ENCODE results near the gene HGD. TPM values are rescaled to one million over a fixed set of nuclear protein-coding genes. Genes with fewer than 3 reads are reported as not detected.
"Not testable (repeated sequence)": the region's sequence is repeated elsewhere in the genome, so short reads cannot be mapped to it uniquely, and the experiment has no call there.

Gene HGD
- total RNA-seq, 2 experiments from 2014 or later = 2.0 to 2.9 TPM

DNA sequence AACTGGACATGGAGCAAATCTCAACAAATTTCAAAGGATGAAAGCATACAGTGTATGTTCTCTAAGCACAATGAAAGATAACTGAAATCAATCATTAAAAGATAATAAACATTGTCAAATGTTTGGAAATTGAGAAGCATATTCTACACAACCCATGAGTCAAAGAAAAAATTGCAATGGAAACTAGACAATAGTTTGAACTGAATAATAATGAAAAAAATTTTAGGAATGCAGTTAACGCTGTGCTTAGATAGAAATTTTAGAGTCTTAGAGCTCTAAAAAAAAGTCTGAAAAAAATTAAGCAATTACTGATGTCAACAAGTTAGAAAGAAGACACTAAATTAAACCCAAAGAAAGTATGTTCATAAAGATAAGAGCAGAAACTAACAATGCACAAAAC, 44.8 kb upstream of the HGD start:
- DNase-seq = no peak
- Mint-ChIP-seq H3K4me1 (ENCODE audit: low read depth) (peaks cover 19% of the 10 kb centered on the region), H3K9me3 (no peaks in the 10 kb centered on the region), H3K4me3 (no peak overlapping the region), H3K27me3 (no peaks in the 10 kb centered on the region), H3K27ac (no peak overlapping the region), H3K36me3 (ENCODE audit: low read depth) (peaks cover 57% of the 10 kb centered on the region)
- ChIA-PET CTCF (no interaction called here), POLR2A (no interaction called here)
- Histone ChIP-seq H3K9me3 (ENCODE audit: control insufficient read depth in 1 of 2, insufficient read depth in 1 of 2, low read length in 2 of 2) (no peaks in the 10 kb centered on the region), H3K36me3 (ENCODE audit: insufficient read depth, low read length) (peaks cover 3% of the 10 kb centered on the region), H3K4me1 (ENCODE audit: insufficient read depth, low read length) (no peaks in the 10 kb centered on the region), H3K27ac (ENCODE audit: low read depth in 1 of 2, low read length in 2 of 2) (no peak overlapping the region), H3K4me3 (ENCODE audit: low read length) (no peak overlapping the region), H3K27me3 (ENCODE audit: control insufficient read depth in 1 of 2, insufficient read depth in 2 of 2, low read length in 2 of 2) (no peaks in the 10 kb centered on the region)
- ATAC-seq (ENCODE audit: poor library complexity) = no peak
- TF ChIP-seq, protein P1, sequence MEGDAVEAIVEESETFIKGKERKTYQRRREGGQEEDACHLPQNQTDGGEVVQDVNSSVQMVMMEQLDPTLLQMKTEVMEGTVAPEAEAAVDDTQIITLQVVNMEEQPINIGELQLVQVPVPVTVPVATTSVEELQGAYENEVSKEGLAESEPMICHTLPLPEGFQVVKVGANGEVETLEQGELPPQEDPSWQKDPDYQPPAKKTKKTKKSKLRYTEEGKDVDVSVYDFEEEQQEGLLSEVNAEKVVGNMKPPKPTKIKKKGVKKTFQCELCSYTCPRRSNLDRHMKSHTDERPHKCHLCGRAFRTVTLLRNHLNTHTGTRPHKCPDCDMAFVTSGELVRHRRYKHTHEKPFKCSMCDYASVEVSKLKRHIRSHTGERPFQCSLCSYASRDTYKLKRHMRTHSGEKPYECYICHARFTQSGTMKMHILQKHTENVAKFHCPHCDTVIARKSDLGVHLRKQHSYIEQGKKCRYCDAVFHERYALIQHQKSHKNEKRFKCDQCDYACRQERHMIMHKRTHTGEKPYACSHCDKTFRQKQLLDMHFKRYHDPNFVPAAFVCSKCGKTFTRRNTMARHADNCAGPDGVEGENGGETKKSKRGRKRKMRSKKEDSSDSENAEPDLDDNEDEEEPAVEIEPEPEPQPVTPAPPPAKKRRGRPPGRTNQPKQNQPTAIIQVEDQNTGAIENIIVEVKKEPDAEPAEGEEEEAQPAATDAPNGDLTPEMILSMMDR (IDR thresholded peaks at IDR 0.05) = no peak
- intact Hi-C loops (cut with DNase I, micrococcal nuclease) = no loop called here

DNA sequence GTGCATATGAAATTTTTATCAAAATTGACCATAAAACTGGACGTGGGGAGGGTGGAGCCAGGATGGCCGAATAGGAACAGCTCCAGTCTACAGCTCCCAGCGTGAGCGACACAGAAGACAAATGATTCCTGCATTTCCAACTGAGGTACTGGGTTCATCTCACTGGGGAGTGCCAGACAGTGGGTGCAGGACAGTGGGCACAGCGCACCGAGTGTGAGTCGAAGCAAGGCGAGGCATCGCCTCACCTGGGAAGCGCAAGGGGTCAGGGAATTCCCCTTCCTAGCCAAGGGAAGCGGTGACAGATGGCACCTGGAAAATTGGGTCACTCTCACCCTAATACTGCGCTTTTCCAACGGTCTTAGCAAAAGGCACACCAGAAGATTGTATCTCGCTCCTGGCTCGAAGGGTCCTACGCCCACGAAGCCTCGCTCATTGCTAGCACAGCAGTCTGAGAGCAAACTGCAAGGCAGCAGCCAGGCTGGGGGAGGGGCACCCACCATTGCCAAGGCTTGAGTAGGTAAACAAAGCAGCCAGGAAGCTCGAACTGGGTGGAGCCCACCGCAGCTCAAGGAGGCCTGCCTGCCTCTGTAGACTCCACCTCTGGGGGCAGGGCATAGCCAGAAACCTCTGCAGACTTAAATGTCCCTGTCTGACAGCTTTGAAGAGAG, 37.3 kb upstream of the HGD start:
- Mint-ChIP-seq H3K27ac (peak overlapping the region; percentile 98), H3K36me3 (ENCODE audit: low read depth) (peaks cover 40% of the 10 kb centered on the region), H3K4me3 (peak overlapping the region; percentile 88), H3K4me1 (ENCODE audit: low read depth) (peaks cover 38% of the 10 kb centered on the region)
- H3K27me3 Mint-ChIP-seq; H3K9me3 Mint-ChIP-seq; H3K9me3 ChIP-seq (ENCODE audit: control insufficient read depth in 1 of 2, insufficient read depth in 1 of 2, low read length in 2 of 2); H3K36me3 ChIP-seq (ENCODE audit: insufficient read depth, low read length); H3K27me3 ChIP-seq (ENCODE audit: control insufficient read depth in 1 of 2, insufficient read depth in 2 of 2, low read length in 2 of 2): not testable (repeated sequence)
- peaks cover 16% of the 10 kb centered on the region for H3K4me1 ChIP-seq (ENCODE audit: insufficient read depth, low read length)
- peak overlapping the region; percentile 49 for H3K4me3 ChIP-seq (ENCODE audit: low read length)
- POLR2A ChIA-PET = interaction anchor here (0.7 to 3.1 kb wide), 8 partner anchors 10 to 625 kb away, joined by 3 to 27 read pairs (median 4); partner anchors contain the start of genes GTF2E1, NDUFB4 and RABL3
- intact Hi-C loops (cut with DNase I, micrococcal nuclease) = loop anchor here (1.0 to 2.0 kb wide), 2 partner anchors 23 to 24 kb away; partner anchors contain the start of genes GTF2E1 (in 2 of the 2) and RABL3 (in 2 of the 2)
- CTCF ChIA-PET = interaction anchor here (1.0 kb wide), 1 partner anchor 76 kb away, joined by 3 read pairs; no protein-coding TSS in a partner anchor
- peak; percentile 92 for ATAC-seq (ENCODE audit: poor library complexity)
- DNase-seq = peak; percentile 66 to 88 (median 80)
- H3K27ac ChIP-seq (ENCODE audit: low read depth in 1 of 2, low read length in 2 of 2) = peak overlapping the region; percentile 14 to 41

DNA sequence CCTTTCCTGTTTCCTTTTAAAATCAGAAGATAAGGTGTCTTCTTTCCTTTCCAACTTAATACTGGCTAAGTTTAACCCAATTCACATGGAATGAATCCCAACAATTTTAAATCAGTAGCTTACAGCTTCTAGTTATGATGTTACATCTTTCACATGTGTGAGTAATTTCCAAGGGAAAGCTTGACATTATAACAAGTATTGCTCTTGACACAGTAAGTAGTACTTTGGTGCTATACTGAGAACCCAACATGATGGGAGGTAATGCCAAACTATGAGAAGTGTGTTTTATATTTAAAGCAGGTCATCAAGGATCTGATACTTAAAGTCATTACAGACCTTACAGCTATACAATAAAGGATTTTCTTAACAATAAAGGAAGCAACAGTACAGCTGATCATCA, 31.2 kb upstream of the HGD start:
- Mint-ChIP-seq H3K36me3 (ENCODE audit: low read depth) (peaks cover 22% of the 10 kb centered on the region), H3K27me3 (no peaks in the 10 kb centered on the region), H3K27ac (no peak overlapping the region), H3K9me3 (no peaks in the 10 kb centered on the region), H3K4me1 (ENCODE audit: low read depth) (peaks cover 7% of the 10 kb centered on the region), H3K4me3 (no peak overlapping the region)
- H3K27me3 ChIP-seq (ENCODE audit: control insufficient read depth in 1 of 2, insufficient read depth in 2 of 2, low read length in 2 of 2) = no peaks in the 10 kb centered on the region
- peaks cover 8% of the 10 kb centered on the region for H3K36me3 ChIP-seq (ENCODE audit: insufficient read depth, low read length)
- DNase-seq (no peak), ATAC-seq (ENCODE audit: poor library complexity) (no peak)
- TF ChIP-seq, protein P1 (IDR thresholded peaks at IDR 0.05) = no peak
- no peaks in the 10 kb centered on the region for H3K9me3 ChIP-seq (ENCODE audit: control insufficient read depth in 1 of 2, insufficient read depth in 1 of 2, low read length in 2 of 2)
- ChIA-PET CTCF (no interaction called here), POLR2A (no interaction called here)
- intact Hi-C loops (cut with DNase I, micrococcal nuclease) = no loop called here
- no peaks in the 10 kb centered on the region for H3K4me1 ChIP-seq (ENCODE audit: insufficient read depth, low read length)
- H3K4me3 ChIP-seq (ENCODE audit: low read length) = no peak overlapping the region
- H3K27ac ChIP-seq (ENCODE audit: low read depth in 1 of 2, low read length in 2 of 2) = no peak overlapping the region

DNA sequence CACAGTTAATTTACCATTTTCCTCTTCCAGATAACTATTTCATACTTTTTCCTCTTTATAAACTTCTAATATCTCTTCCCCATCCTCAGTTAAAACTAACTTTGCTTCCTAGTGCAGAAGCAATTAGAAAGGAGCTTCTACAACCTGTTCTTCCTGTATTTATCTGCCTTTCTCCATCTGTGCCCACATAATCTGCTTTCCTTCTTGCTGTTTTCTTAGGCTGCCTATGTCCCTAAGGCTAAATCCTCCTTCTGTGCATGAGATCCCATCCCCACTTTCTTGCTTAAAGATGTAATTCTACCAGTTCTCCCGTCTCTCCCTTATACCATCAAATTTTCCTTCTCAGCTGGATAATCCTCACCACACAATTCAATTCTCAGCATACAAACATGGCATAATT, 28.3 kb upstream of the HGD start:
- H3K9me3 Mint-ChIP-seq = no peaks in the 10 kb centered on the region
- ATAC-seq (ENCODE audit: poor library complexity) (no peak), DNase-seq (no peak)
- Histone ChIP-seq H3K27me3 (ENCODE audit: control insufficient read depth in 1 of 2, insufficient read depth in 2 of 2, low read length in 2 of 2) (no peaks in the 10 kb centered on the region), H3K4me1 (ENCODE audit: insufficient read depth, low read length) (no peaks in the 10 kb centered on the region), H3K36me3 (ENCODE audit: insufficient read depth, low read length) (peaks cover 8% of the 10 kb centered on the region), H3K27ac (ENCODE audit: low read depth in 1 of 2, low read length in 2 of 2) (no peak overlapping the region), H3K4me3 (ENCODE audit: low read length) (no peak overlapping the region), H3K9me3 (ENCODE audit: control insufficient read depth in 1 of 2, insufficient read depth in 1 of 2, low read length in 2 of 2) (no peaks in the 10 kb centered on the region)
- peaks cover 5% of the 10 kb centered on the region for H3K4me1 Mint-ChIP-seq (ENCODE audit: low read depth)
- H3K27ac Mint-ChIP-seq = no peak overlapping the region
- TF ChIP-seq, protein P1 (IDR thresholded peaks at IDR 0.05) = no peak
- CTCF ChIA-PET = no interaction called here
- no peaks in the 10 kb centered on the region for H3K27me3 Mint-ChIP-seq
- peaks cover 41% of the 10 kb centered on the region for H3K36me3 Mint-ChIP-seq (ENCODE audit: low read depth)
- no peak overlapping the region for H3K4me3 Mint-ChIP-seq
- intact Hi-C loops (cut with DNase I, micrococcal nuclease) = no loop called here
- POLR2A ChIA-PET = no interaction called here
